ENCODE data around the gene YWHAH.

The YWHAH gene

GRCh38 chr22:31943978-31944699 is at the start of gene YWHAH:
Gene YWHAH, plus strand, starts transcription at chr22:31944535. Its CDS starts 199 bp downstream, at chr22:31944734.
- TF ChIP-seq CSDC2 (CRISPR knock-in tag; IDR thresholded peaks at IDR 0.05) (no peak), PPARA (CRISPR knock-in tag; IDR thresholded peaks at IDR 0.05; ENCODE audit: borderline replicate concordance) (0 out of 2 replicates have a peak, but pooled peaks have one; percentile 42)
- peak; percentile 84 for ATAC-seq

- ATAC-seq = no peak
- TF ChIP-seq PATZ1 (CRISPR knock-in tag; IDR thresholded peaks at IDR 0.05; ENCODE audit: borderline replicate concordance) = no peak
- no peak for TF ChIP-seq TSHZ2 (CRISPR knock-in tag; IDR thresholded peaks at IDR 0.05)
- no peak for TF ChIP-seq ARNTL (CRISPR knock-in tag; IDR thresholded peaks at IDR 0.05; ENCODE audit: borderline replicate concordance, low read depth)
- no peak for TF ChIP-seq SNAI2 (CRISPR knock-in tag; IDR thresholded peaks at IDR 0.05)
- no peak for TF ChIP-seq CREB5 (CRISPR knock-in tag; IDR thresholded peaks at IDR 0.05; ENCODE audit: low read depth)
- TF ChIP-seq ZC3H10 (CRISPR knock-in tag; IDR thresholded peaks at IDR 0.05) = no peak
- no peak for TF ChIP-seq GLIS3 (CRISPR knock-in tag; IDR thresholded peaks at IDR 0.05)
Observed at GRCh38 chr22:31895411-31896123, 48.8 kb upstream of the YWHAH start.

- no peak for ATAC-seq
- no peak for TF ChIP-seq ZNF70 (CRISPR knock-in tag; IDR thresholded peaks at IDR 0.05)
- TF ChIP-seq ZC3H10 (CRISPR knock-in tag; IDR thresholded peaks at IDR 0.05) = no peak
- no peak for TF ChIP-seq GLIS3 (CRISPR knock-in tag; IDR thresholded peaks at IDR 0.05)
- no peak for TF ChIP-seq CSRNP3 (CRISPR knock-in tag; IDR thresholded peaks at IDR 0.05)
- no peak for TF ChIP-seq ISL1 (CRISPR knock-in tag; IDR thresholded peaks at IDR 0.05)
- TF ChIP-seq ZNF565 (CRISPR knock-in tag; conservative IDR thresholded peaks at IDR 0.05; ENCODE audit: low read depth) = no peak
- no peak for TF ChIP-seq BACH2 (CRISPR knock-in tag; IDR thresholded peaks at IDR 0.05; ENCODE audit: borderline replicate concordance)
Observed at GRCh38 chr22:31896472-31896871, 47.9 kb upstream of the YWHAH start.

GRCh38 chr22:31897842-31898805 is 46.2 kb upstream of the YWHAH start:
- ATAC-seq = no peak
- TF ChIP-seq CREB5 (CRISPR knock-in tag; IDR thresholded peaks at IDR 0.05; ENCODE audit: low read depth) = no peak
- TF ChIP-seq CSRNP3 (CRISPR knock-in tag; IDR thresholded peaks at IDR 0.05) = no peak
- no peak for TF ChIP-seq OSR1 (CRISPR knock-in tag; IDR thresholded peaks at IDR 0.05)
- no peak for TF ChIP-seq ISL1 (CRISPR knock-in tag; IDR thresholded peaks at IDR 0.05)
- no peak for TF ChIP-seq BACH2 (CRISPR knock-in tag; IDR thresholded peaks at IDR 0.05; ENCODE audit: borderline replicate concordance)
- no peak for TF ChIP-seq PATZ1 (CRISPR knock-in tag; IDR thresholded peaks at IDR 0.05; ENCODE audit: borderline replicate concordance)
- no peak for TF ChIP-seq ZNF70 (CRISPR knock-in tag; IDR thresholded peaks at IDR 0.05)
- TF ChIP-seq ESRRG (CRISPR knock-in tag; IDR thresholded peaks at IDR 0.05) = no peak
- no peak for TF ChIP-seq ZC3H10 (CRISPR knock-in tag; IDR thresholded peaks at IDR 0.05)
- no peak for TF ChIP-seq ARNTL (CRISPR knock-in tag; IDR thresholded peaks at IDR 0.05; ENCODE audit: borderline replicate concordance, low read depth)
- TF ChIP-seq ZNF8 (CRISPR knock-in tag; IDR thresholded peaks at IDR 0.05) = no peak
- TF ChIP-seq ZFP30 (CRISPR knock-in tag; IDR thresholded peaks at IDR 0.05) = no peak
- no peak for TF ChIP-seq PPARA (CRISPR knock-in tag; IDR thresholded peaks at IDR 0.05; ENCODE audit: borderline replicate concordance)
- TF ChIP-seq ZNF565 (CRISPR knock-in tag; conservative IDR thresholded peaks at IDR 0.05; ENCODE audit: low read depth) = no peak
- no peak for TF ChIP-seq SNAI2 (CRISPR knock-in tag; IDR thresholded peaks at IDR 0.05)
- TF ChIP-seq GLIS3 (CRISPR knock-in tag; IDR thresholded peaks at IDR 0.05) = no peak

All from SK-N-SH treated with all-trans-retinoic acid at 6 μM for 48 hours (cell line).